Loucy (cell line): Measurements from ENCODE around the gene CCDC81.

Experiments used
- H2AFZ ChIP-seq: fragments of 200-600 bp; sonication (generic); 2 replicates; pipeline ENCODE4 v1.6.0; 2016; ENCODE audit warnings: antibody characterized with exemption, mild to moderate bottlenecking, low read length, moderate library complexity
- H3F3A ChIP-seq: fragments of 200-600 bp; 2 replicates; pipeline ENCODE4 v1.6.0; 2016; ENCODE audit warnings: antibody characterized with exemption, low read depth, mild to moderate bottlenecking
- H3K27me3 ChIP-seq: fragments of 200-600 bp; sonication (generic); 2 replicates; pipeline ENCODE4 v1.6.1; 2014; ENCODE audit warnings: low read length, mild to moderate bottlenecking; ENCODE audit not compliant: insufficient read depth, poor library complexity, severe bottlenecking
- H3K36me3 ChIP-seq: fragments of 200-600 bp; sonication (generic); 2 replicates; pipeline ENCODE4 v1.6.1; 2016; ENCODE audit warnings: low read length; ENCODE audit not compliant: insufficient read depth
- H3K4me1 ChIP-seq: fragments of 200-600 bp; sonication (generic); 2 replicates; pipeline ENCODE4 v1.5.1; 2014; ENCODE audit warnings: low read length, mild to moderate bottlenecking; ENCODE audit not compliant: insufficient read depth, poor library complexity, severe bottlenecking
- H3K4me2 ChIP-seq: fragments of 200-600 bp; sonication (generic); 2 replicates; pipeline ENCODE4 v1.6.0; 2014; ENCODE audit warnings: antibody characterized with exemption, low read length, low read depth, mild to moderate bottlenecking; ENCODE audit not compliant: poor library complexity, severe bottlenecking
- H3K4me3 ChIP-seq: fragments of 200-600 bp; sonication (generic); 2 replicates; pipeline ENCODE4 v1.5.1; 2014; ENCODE audit warnings: low read length, mild to moderate bottlenecking, mixed read lengths; ENCODE audit not compliant: poor library complexity, severe bottlenecking
- H3K79me2 ChIP-seq: fragments of 200-600 bp; sonication (generic); 2 replicates; pipeline ENCODE4 v1.6.1; 2014; ENCODE audit warnings: low read length; ENCODE audit not compliant: insufficient read depth
- H3K9ac ChIP-seq: fragments of 200-600 bp; sonication (generic); 2 replicates; pipeline ENCODE4 v1.6.0; 2014; ENCODE audit warnings: mild to moderate bottlenecking, low read depth, low read length, moderate library complexity; ENCODE audit not compliant: poor library complexity, severe bottlenecking
- H3K9me2 ChIP-seq: fragments of 200-600 bp; sonication (generic); replicated peaks from 2 replicates; pipeline ENCODE4 v1.6.1; 2016; ENCODE audit warnings: low read depth, low read length, mixed read lengths
- H3K9me3 ChIP-seq: fragments of 200-600 bp; sonication (generic); 2 replicates; pipeline ENCODE4 v1.6.1; 2014; ENCODE audit warnings: mild to moderate bottlenecking, antibody characterized with exemption, low read length, low read depth; ENCODE audit not compliant: insufficient read depth
- H4K20me1 ChIP-seq: fragments of 200-600 bp; sonication (generic); 2 replicates; pipeline ENCODE4 v1.6.0; 2014; ENCODE audit warnings: antibody characterized with exemption, low read length, mild to moderate bottlenecking; ENCODE audit not compliant: insufficient read depth, poor library complexity, severe bottlenecking
- EZH2phosphoT487 ChIP-seq: fragments of 200-600 bp; IDR thresholded peaks from 2 replicates; pipeline ENCODE4 v1.6.1; 2018; ENCODE audit warnings: antibody characterized with exemption, mild to moderate bottlenecking, moderate library complexity, borderline replicate concordance
- TF ChIP-seq, protein P1 (sequence below): fragments of 200-600 bp; sonication (generic); conservative IDR thresholded peaks from 2 replicates; pipeline ENCODE4 v1.5.1; 2014; ENCODE audit warnings: mild to moderate bottlenecking, antibody characterized with exemption, low read length

The CCDC81 gene

DNA sequence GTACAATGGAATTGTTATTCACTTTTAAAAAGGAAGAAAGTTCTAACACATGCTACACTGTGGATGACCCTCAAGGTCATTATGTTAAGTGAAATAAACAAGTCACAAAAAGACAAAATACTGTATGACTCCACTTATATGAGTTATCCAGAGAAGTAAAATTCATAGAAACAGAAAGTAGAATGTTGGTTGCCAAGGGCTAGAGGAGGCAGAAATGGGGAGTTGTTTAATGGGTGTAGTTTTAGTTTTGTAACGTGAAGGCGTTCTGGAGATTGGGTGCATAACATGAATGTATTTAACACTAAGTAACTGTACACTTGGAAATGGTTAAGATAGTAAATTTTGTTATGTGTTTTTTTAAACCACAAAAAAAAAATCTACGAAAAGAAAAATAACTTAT lies 43.8 kb downstream of the CCDC81 start:
- Histone ChIP-seq H4K20me1 (no peaks in the 10 kb centered on the region), H2AFZ (no peak overlapping the region)

GRCh38 chr11:86418917-86419316 lies 44.2 kb downstream of the CCDC81 start:
- H3K79me2 ChIP-seq, result no peaks in the 10 kb centered on the region
- H2AFZ ChIP-seq, result no peak overlapping the region
- no peaks in the 10 kb centered on the region for H4K20me1 ChIP-seq
- H3K9me2 ChIP-seq, result no peaks in the 10 kb centered on the region
- H3K4me3 ChIP-seq, result no peak overlapping the region
- H3K4me1 ChIP-seq, result peaks cover 7% of the 10 kb centered on the region
- no peaks in the 10 kb centered on the region for H3F3A ChIP-seq
- no peak overlapping the region for H3K4me2 ChIP-seq
- no peaks in the 10 kb centered on the region for H3K27me3 ChIP-seq
- no peaks in the 10 kb centered on the region for H3K9me3 ChIP-seq
- TF ChIP-seq, protein P1, sequence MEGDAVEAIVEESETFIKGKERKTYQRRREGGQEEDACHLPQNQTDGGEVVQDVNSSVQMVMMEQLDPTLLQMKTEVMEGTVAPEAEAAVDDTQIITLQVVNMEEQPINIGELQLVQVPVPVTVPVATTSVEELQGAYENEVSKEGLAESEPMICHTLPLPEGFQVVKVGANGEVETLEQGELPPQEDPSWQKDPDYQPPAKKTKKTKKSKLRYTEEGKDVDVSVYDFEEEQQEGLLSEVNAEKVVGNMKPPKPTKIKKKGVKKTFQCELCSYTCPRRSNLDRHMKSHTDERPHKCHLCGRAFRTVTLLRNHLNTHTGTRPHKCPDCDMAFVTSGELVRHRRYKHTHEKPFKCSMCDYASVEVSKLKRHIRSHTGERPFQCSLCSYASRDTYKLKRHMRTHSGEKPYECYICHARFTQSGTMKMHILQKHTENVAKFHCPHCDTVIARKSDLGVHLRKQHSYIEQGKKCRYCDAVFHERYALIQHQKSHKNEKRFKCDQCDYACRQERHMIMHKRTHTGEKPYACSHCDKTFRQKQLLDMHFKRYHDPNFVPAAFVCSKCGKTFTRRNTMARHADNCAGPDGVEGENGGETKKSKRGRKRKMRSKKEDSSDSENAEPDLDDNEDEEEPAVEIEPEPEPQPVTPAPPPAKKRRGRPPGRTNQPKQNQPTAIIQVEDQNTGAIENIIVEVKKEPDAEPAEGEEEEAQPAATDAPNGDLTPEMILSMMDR, result peak; percentile 59
- no peak for TF ChIP-seq EZH2phosphoT487
- H3K36me3 ChIP-seq, result no peaks in the 10 kb centered on the region
- no peak overlapping the region for H3K9ac ChIP-seq

More for the DNA sequence above, 43.8 kb downstream of the CCDC81 start:
- Histone ChIP-seq H3K9me2 (no peaks in the 10 kb centered on the region), H3K9me3 (no peaks in the 10 kb centered on the region), H3K4me2 (no peak overlapping the region), H3K36me3 (no peaks in the 10 kb centered on the region), H3F3A (no peaks in the 10 kb centered on the region), H3K27me3 (no peaks in the 10 kb centered on the region), H3K4me3 (no peak overlapping the region), H3K79me2 (no peaks in the 10 kb centered on the region), H3K4me1 (peaks cover 7% of the 10 kb centered on the region), H3K9ac (no peak overlapping the region)
- TF ChIP-seq EZH2phosphoT487, result no peak
- TF ChIP-seq, protein P1, result no peak

GRCh38 chr11:86421946-86422345 lies 47.3 kb downstream of the CCDC81 start:
- Histone ChIP-seq H3K79me2 (no peaks in the 10 kb centered on the region), H3K4me3 (no peak overlapping the region), H3K9me3 (no peaks in the 10 kb centered on the region), H3K27me3 (no peaks in the 10 kb centered on the region), H2AFZ (no peak overlapping the region), H3F3A (no peaks in the 10 kb centered on the region), H3K4me2 (no peak overlapping the region), H4K20me1 (no peaks in the 10 kb centered on the region), H3K9ac (no peak overlapping the region), H3K36me3 (no peaks in the 10 kb centered on the region), H3K4me1 (no peaks in the 10 kb centered on the region), H3K9me2 (no peaks in the 10 kb centered on the region)
- no peak for TF ChIP-seq EZH2phosphoT487
- TF ChIP-seq, protein P1, result no peak
